GM10248 (cell line): ENCODE results near the gene SMOC1.

Experiments used
- CTCF ChIA-PET: fragments of 300-600 bp; sonication (Branson Sonifier 250); formaldehyde crosslinking; extraction: SDS; loops from one replicate; lab custom pipeline; 2021; ENCODE audit warnings: antibody characterized with exemption; lab: Yijun Ruan, JAX
- POLR2A ChIA-PET: fragments of 350-650 bp; sonication (Branson Sonifier 250); formaldehyde crosslinking; extraction: SDS; loops from one replicate; lab custom pipeline; 2020; ENCODE audit warnings: antibody characterized with exemption; lab: Yijun Ruan, JAX
- DNase-seq: peaks from one replicate; pipeline ENCODE4 v3.0.0; 2012; ENCODE audit errors: extremely low spot score
- TF ChIP-seq, protein P1 (sequence below): IDR thresholded peaks from 2 replicates; pipeline ENCODE4 v1.5.1; 2012; ENCODE audit warnings: mild to moderate bottlenecking, low read depth; ENCODE audit errors: extremely low read depth, missing control alignments, control extremely low read depth

SMOC1 gene

GRCh38 chr14:70027785-70028428, 148.7 kb downstream of the SMOC1 start:
- ChIA-PET CTCF (interaction anchor here (0.6 to 5.3 kb wide), 44 partner anchors 8 to 649 kb away, joined by 3 to 136 read pairs (median 4); partner anchors contain the start of gene SMOC1), POLR2A (no interaction called here)
- peak; percentile 85 for DNase-seq
- TF ChIP-seq, protein P1, sequence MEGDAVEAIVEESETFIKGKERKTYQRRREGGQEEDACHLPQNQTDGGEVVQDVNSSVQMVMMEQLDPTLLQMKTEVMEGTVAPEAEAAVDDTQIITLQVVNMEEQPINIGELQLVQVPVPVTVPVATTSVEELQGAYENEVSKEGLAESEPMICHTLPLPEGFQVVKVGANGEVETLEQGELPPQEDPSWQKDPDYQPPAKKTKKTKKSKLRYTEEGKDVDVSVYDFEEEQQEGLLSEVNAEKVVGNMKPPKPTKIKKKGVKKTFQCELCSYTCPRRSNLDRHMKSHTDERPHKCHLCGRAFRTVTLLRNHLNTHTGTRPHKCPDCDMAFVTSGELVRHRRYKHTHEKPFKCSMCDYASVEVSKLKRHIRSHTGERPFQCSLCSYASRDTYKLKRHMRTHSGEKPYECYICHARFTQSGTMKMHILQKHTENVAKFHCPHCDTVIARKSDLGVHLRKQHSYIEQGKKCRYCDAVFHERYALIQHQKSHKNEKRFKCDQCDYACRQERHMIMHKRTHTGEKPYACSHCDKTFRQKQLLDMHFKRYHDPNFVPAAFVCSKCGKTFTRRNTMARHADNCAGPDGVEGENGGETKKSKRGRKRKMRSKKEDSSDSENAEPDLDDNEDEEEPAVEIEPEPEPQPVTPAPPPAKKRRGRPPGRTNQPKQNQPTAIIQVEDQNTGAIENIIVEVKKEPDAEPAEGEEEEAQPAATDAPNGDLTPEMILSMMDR: peak; percentile 96

GRCh38 chr14:70029296-70030132, 150.3 kb downstream of the SMOC1 start:
- TF ChIP-seq, protein P1: no peak
- DNase-seq: no peak
- ChIA-PET POLR2A (interaction anchor here (0.7 kb wide), 1 partner anchor 263 kb away, joined by 4 read pairs; the partner anchor contains the start of gene SRSF5), CTCF (interaction anchor here (1.2 to 5.3 kb wide), 14 partner anchors 14 to 221 kb away, joined by 3 to 136 read pairs (median 10); partner anchors contain the start of gene SMOC1)

DNA sequence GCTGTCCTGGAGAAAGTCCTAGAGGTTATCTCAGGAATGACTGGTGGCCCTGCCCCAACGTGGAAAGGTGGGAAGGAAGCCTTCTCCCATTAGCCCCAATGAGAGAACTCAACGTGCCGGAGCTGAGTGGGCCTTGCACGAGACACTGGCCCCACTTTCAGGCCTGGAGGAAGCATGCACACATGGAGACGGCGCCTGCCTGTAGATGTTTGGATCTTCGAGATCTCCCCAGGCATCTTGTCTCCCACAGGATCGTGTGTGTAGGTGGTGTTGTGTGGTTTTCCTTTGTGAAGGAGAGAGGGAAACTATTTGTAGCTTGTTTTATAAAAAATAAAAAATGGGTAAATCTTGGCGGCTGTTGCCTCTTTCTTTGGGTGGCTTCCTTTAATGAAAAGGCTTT, 152.8 kb downstream of the SMOC1 start:
- DNase-seq: no peak
- ChIA-PET CTCF (interaction anchor here (1.3 to 3.5 kb wide), 4 partner anchors 12 to 214 kb away, joined by 3 to 21 read pairs (median 6); no protein-coding TSS in a partner anchor), POLR2A (no interaction called here)
- TF ChIP-seq, protein P1: no peak

DNA sequence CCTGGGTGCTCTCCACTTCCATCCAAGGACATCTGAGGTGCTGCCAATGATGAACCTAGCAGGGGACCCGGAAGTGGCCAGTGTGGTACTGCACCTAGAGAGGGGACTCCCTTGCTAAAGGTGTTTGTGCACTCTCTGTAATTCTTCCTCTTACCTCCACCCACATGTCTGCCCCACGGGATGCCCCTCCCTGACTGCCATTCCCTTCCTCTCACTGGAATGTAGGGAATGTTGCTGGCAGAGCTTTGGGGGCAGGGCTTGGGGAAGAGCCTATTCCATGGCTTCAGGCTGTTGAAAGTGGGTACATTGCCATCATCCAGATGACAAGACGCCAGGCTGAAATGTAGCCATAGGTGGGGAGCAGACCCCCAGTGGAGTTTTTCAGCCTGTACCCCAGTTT, 153.2 kb downstream of the SMOC1 start:
- POLR2A ChIA-PET: no interaction called here
- TF ChIP-seq, protein P1: no peak
- CTCF ChIA-PET: interaction anchor here (1.4 to 3.5 kb wide), 3 partner anchors 12 to 215 kb away, joined by 4 to 21 read pairs (median 7); no protein-coding TSS in a partner anchor
- DNase-seq: no peak

GRCh38 chr14:70033116-70033515, 153.9 kb downstream of the SMOC1 start:
- DNase-seq: no peak
- ChIA-PET POLR2A (no interaction called here), CTCF (interaction anchor here (1.1 to 3.5 kb wide), 3 partner anchors 11 to 215 kb away, joined by 5 to 21 read pairs (median 7); no protein-coding TSS in a partner anchor)
- TF ChIP-seq, protein P1: no peak

DNA sequence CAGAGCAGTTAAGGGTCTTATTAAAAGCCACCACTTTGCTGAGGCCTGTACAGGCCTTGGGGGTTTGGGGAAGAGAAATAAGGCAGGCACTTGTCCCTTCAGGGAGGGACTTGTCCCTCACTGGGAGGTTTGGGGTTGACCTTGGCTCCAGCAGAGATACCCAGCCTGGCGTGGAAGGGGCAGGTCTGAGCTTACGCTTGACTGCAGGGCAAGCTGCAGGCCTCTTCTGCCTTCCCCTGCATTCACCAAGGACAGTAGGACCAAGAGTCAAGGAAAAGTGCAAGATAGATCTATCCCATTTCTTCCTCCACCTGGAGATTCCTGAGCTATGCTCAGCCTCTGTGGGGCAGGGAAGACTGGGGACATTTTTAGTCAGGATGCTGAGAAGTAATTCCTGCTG, 154.3 kb downstream of the SMOC1 start:
- POLR2A ChIA-PET: no interaction called here
- CTCF ChIA-PET: interaction anchor here (1.1 to 3.5 kb wide), 2 partner anchors 14 to 216 kb away, joined by 5 to 21 read pairs; no protein-coding TSS in a partner anchor
- no peak for DNase-seq
- TF ChIP-seq, protein P1: no peak
